Dedifferentiated amniotic fluid mesenchymal stem cell (primary cell): ENCODE results near the gene OPA3.

Experiments used
- DNase-seq: peaks from one replicate; pipeline ENCODE4 v3.0.0-alpha.2; 2016; ENCODE audit errors: extremely low spot score

The OPA3 gene

DNA sequence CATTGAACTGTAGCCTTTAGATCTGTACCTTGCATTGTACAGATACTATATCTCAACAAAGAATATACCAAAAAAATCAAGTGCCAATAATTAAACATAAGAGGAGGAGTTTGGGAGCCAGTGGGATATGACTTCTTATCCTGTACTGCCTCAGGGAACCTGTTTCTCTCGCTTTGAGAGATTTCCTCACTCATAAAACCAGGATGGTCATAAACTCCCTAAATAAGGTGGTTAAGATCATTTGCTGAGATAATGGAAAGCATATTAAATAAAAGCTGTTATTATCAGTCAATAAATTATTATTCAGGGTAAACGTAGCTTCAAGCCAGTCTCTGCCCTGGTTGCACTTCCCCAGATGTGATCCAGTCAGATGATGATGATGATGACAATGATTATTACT, 17.0 kb downstream of the OPA3 start:
- no peak for DNase-seq

DNA sequence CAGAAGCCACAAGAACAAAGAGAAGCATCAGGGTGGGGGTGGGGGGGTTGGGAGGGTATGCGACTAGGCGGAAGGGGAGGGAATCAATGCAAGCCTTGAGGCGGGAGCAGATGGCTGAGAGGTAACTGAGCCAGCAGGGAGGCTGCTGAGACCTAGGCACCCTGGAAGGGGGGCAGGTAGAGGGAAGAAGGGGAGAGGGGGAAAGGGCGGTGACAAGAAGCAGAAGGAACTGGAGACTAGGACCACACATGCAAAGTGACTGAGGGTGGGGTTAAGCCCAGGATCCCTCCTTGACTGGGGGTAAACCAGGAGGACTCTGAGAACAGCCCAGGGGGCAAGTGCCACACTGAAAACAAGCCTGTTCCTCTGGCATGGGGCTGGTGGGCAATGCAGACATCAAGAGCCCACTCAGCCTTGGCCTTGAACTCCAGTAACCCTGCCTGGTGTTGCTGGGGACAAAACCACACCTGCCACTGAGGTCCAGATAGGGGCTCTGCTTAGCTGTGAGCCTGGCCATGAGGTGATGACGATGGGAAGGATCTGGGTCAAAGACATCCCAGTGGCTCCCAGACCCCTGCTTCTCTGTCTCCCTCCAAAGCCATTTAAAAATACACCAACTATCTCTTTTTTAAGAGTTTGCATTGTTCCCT, 20.3 kb downstream of the OPA3 start:
- no peak for DNase-seq

DNA sequence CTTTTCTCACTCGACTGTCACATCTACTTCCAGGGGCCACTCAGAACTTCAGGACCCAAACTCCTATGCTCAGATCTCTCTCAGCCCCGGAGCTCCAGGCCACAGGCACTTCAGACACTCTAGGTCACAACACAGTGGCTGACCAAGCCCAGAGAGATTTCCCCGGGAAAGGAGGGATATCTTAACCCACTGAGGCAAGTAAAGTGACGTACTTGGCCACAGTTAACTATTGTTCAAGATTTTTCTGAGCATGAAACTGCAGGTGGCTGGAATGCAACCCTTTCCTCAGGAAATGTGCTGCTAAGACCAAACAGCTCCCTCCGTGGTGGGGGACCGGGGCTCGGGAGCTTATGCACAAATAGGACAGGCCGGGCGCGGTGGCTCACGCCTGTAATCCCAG, 23.9 kb downstream of the OPA3 start:
- no peak for DNase-seq

DNA sequence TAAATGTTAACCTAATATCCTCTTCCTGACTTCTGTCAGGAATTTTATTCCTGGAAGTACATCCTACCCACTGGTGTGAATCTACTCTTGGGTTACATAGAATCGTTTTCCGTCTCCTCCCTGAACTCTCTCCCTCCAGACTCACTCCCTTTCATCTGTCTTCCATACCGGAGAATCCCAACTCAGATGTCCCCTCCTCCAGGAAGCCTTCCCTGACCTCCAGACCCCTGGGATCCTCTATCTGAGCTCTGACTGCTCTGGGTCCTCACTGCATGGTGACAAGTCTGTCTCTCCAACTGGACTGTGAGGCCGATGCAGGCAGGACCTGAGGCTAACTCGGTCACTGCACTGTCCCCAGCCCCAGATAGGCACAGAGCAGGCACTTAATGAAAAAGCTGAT, 24.6 kb downstream of the OPA3 start:
- DNase-seq = no peak

DNA sequence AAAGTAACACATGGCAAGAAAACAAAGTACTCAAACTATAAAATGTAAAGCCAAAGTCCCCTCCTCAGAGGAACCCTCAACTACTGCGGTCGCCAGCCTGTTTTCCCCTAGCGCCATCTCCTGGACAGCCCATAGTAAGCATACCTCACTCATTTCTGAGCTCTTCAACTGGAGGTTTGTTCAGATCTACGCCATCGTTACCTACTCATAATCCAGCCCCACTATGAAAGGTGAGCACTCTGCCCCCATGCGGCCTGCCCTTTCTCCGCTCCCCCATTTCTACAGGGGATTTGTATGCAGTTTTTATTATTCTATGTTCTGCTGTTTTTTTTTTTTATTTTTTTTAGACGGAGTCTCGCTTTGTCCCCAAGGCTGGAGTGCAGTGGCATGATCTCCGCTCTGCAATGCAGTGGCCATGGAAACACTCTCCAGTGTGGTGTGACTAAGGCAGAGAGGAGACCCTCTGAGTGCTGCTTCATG, 26.2 kb downstream of the OPA3 start:
- no peak for DNase-seq

DNA sequence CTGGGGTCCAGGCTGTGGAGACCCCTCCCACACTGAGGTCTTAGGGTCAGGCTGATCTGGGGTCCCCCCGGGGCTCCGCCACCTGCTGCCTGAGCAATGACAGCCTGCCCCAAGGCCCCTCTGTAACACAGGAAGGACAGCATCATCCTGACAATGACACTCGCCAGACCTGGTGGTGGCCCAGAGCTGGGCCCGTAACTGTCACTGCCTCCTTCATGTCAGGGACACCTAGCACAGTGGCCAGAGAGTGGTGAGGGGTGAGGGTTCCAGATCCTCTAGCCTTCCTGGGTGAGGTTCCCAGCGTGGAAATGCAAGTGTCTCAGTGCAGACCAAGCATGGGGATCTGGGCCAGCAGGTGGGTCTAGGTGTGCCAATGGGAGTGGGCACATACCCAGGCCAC, 27.8 kb downstream of the OPA3 start:
- DNase-seq = no peak

DNA sequence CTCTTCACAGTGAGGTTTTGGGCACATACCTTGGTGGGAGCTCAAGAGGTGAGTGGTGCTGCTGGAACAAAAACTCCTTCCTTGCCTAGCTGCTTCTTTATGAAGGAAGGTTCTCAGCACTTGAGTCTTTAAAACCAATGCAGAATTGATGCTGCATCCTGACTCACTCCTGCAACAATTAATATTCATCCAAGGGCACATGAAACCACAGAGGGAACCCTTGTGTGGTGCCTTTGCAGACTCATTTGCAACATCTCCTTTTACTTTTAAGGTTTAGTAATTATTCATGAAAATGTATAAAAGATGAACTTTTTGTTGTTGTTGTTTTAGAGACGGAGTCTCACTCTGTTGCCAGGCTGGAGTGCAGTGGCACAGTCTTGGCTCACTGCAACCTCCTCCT, 30.1 kb downstream of the OPA3 start:
- DNase-seq = no peak

DNA sequence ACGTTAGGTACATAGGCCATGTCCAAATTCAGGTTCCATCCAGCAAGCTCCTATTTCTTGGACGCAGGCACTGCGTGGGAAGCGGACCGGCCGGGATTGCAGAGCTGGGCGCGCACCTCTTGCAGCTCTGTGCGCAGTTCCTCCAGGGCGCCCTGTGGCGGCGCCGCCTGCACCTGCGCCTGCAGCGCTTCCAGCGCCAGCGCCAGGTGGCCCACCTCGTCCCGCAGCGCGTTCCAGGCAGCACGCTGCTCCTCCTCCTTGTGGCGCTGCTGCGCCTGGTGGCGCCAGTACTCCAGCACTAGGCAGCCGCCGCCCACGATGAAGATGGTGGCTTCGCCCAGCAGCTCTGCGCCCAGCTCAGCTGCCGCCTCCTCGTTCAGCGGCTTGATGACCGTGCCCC, 31.1 kb downstream of the OPA3 start:
- no peak for DNase-seq

DNA sequence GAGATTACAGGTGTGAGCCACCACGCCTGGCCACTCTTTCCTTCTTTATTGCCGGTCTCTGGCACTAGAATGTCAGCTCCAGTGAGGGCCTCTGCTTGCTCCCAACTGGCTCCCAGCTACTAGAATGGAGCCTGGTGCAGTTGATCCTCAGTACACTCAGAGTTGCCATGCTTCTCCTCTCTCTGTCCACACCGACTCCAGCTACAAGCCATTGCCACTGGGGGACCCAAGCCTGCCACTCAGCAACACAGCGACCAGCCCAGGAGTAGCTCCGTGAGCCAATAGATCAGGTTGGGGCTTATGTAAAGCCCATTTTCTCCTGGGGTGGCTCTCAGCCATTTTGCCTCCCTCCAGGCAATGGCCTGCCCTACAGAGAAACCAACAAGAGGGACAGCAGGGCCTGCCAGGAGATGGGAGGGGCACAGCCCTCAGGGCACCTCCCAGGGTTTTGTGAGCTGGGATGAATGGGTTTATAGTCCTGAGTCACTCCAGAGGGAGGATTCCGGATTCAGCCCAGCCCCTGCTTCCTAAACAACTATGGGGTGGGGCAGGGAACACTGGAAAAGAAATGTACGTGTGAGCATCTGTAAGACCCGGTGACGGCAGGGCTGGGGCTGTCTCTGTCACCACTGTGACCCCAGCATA, 36.5 kb downstream of the OPA3 start:
- peak; percentile 66 for DNase-seq

DNA sequence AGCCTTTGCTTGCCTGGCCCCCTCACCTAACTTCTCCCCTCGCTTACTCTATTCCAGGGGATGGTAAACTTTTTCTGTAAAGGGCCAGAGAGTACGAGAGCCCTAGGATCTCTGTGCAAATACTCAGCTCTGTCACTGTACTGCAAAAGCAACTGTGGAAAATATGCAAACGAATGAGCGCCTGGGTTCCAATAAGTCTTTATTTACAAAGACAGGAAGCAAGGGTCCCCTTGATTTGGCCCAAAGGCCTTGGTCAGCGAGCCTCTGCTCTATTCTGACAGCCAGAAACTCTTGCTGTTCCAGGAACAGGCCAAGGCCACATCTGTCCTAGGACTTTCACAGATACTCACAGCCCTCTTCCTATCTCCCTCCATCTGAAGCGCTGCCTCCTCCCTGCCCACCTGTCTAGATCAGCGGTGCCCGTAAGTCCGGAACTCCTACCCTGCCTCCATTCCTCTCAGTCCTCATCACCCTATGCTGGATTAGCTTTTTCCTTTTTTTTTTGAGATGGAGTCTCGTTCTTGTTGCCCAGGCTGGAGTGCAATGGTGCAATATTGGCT, 37.3 kb downstream of the OPA3 start:
- DNase-seq = no peak

DNA sequence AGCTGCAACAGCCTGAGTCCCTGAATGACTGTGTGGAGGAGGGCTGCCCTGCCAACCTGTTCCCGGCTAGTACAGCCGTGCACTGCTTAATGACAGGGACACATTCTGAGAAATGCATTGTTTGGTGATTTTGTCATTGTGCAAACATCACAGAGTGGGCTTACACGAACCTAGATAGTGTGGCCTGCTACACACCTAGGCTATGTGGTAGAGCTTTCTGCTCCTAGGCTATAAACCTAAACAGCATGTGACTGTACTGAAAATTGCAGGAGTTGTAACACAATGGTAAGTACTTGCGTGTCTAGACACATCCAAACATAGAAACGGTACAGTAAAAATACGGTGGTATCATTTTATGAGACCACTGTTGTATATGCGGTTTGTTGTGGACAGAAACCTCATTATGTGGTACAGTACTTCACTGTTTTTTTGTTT, 42.4 kb downstream of the OPA3 start:
- DNase-seq = no peak

DNA sequence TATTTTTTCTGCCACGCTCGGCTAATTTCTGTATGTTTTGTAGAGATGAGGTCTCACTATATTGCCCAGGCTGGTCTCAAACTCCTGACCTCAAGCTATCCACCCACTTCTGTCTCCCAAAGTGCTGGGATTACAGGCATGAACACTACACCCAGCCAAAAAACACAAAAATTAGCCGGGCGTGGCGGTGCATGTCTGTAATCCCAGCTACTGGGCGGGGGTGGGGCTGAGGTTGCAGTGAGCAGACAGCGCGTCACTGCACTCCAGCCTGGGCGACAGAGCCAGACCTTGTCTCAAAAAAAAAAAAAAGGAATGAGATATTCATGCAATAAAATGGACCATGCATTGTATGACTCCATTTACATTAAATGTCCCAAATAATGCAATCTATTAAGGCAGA, 45.1 kb downstream of the OPA3 start:
- no peak for DNase-seq

DNA sequence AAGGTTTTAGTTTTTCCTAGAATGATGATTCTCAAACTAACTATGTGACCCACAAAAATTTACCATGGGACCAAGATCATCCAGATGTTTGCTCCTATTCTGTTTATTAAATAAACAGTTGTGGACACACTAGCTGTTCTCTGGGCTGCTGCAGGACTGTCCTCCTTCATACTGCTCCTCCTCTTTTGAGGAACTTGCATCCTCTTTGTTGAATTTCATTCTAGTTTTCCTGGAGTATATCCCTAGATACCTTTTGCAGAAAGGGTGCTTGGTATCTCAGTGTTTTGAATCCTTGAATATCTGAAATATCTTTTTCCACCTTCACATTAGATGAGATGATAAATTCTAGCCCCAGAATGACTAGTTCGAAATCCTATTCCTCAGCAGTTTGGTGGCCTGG, 53.3 kb downstream of the OPA3 start:
- DNase-seq = no peak

DNA sequence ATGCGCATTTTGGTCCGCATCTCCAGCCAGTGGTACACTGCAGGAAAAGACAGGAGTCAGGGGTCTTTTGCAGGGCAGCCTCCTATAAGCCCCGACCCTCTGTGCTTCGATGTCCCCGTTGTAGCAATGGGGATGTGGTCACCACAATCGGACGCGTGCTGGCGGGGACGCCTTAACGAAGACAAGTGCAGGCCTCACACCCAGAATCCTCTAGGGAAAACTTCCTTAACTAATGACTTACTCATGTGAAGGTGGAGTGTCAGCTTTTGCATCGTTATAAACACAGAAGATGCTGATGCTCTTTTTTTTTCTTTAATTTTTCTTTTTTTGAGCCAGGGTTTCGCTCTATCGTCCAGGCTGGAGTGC, 55.2 kb downstream of the OPA3 start:
- no peak for DNase-seq

DNA sequence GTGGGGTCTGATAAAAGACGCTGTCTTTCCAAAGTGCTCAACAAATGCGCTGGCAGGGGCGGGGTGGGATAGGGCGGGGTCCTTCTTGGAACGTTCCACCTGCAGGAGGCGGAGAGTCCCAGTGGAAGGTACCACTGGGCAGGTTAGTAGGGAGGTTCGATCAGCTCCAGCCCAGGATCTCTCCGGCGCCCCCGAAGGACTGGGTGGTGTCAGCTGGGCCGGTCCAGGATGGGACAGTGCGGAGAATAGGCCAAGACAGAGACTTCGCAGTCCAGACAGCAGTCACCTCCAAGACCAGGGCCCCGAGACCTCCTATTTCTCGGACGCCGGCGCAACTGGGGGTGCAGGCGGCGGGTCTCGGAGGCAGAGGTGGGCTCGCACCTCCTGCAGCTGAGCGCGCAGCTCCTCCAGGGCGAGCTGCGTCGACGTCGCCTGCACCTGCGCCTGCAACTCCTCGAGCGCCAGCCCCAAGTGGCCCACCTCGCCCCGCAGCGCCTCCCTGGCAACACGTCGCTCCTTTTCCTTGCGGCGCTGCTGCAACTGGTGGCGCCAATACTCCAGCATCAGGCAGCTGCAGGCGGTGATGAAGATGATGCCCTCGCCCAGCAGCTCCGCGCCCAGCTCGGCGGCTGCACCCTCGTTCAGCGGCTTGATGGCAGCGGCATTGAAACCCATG, 55.7 kb downstream of the OPA3 start:
- no peak for DNase-seq

DNA sequence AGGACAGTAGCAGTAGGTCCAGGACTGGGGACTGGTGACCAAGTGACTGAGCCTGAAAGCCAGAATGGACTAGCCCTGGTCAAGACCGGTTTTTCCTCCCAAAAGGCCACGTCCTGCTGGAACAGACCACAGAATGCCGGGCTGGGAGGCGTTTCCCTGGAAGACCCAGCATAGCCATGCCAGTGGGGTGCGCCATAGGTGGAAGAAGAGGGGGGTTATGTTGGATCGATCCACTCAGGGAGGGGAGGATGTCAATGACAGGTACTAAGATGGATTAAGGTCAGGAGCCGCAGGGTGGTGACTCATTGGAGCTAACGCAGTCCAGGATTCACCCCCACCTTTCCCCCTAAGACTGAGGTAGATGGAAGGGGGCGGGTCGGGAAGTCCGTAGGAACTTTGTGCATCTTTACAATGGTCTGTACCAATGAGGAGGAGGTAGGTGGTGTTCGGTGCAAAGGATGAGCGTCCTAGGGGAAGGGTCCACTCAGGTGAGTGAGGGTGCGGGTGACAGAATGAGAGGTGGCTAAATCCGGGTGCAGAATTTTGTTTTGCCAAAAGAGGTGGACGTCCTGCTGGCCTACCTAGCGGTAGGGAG, 56.4 kb downstream of the OPA3 start:
- DNase-seq = no peak

DNA sequence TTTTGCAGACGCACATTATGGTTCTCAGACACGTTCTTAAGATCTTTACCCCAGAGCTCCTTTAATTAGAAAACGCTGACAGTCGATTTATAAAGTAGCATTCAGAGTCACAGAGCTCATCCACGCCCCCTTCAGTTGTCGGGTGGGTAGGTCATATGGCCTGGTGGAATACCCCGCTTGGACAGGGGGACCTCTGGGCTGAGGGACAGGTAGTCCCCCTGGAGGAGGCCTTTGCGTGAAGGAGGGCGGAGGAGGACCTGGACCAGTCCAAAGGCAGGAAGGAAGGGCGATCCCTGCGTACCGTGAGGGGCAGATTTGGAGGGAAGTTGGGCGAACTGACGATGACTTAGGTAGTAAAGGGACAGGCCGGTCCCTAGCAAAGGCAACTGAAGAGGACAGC, 56.9 kb downstream of the OPA3 start:
- no peak for DNase-seq

DNA sequence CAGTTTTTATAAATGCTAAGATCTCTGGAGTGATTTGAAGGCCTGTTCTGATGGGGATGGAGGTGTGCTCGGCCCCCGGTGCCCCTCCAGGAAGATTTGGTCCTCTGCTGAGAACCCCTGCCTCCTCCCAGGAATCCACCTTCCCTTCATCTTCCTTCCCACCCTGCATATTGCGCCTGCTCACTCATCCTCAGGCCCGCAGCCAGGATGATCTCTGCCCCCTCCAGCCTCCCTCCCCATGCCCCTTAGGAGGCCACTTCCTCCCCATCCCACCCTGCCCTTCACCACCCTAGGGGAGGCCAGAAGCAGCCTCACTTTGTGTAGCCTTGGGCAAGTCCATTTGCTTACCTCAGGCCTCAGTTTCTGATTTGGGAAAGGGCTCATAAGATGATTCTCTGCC, 57.6 kb downstream of the OPA3 start:
- no peak for DNase-seq

DNA sequence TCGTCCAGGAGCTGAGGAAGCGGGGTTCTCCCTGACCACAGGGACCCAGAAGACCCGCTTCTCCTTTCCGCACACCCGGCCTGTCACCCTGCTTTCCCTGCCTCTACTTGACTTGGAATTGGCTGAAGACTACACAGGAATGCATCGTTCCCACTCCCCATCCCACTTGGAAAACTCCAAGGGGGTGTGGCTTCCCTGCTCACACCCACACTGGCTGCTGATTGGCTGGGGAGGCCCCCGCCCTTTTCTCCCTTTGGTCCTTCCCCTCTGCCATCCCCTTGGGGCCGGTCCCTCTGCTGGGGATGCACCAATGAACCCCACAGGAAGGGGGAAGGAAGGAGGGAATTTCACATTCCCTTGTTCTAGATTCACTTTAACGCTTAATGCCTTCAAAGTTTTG, 58.5 kb downstream of the OPA3 start:
- no peak for DNase-seq

DNA sequence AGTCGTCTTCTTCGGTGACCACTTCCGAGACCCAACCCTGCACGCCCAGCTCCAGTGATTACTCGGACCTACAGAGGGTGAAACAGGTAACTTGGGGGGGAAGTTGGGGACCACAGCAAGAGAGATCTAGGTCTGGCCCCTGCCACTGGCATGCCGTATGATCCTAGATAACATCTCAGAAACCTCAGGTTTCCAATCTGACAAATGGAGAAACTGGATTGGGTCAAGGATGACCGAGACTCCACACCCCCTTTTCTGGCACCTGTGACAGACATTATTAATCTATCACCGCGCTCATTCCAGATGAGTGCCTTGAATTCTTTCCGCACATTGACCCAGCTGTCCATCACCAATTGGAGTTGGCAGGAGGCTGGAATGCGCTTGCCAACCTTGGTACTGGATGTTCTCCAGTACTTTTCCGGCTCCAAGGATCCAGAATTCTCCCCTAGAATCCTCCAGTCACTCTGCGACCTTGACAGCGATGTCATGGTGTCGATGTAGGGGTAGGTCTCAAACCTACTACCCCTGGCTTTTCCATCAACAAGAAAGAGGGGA, 60.0 kb downstream of the OPA3 start:
- no peak for DNase-seq

DNA sequence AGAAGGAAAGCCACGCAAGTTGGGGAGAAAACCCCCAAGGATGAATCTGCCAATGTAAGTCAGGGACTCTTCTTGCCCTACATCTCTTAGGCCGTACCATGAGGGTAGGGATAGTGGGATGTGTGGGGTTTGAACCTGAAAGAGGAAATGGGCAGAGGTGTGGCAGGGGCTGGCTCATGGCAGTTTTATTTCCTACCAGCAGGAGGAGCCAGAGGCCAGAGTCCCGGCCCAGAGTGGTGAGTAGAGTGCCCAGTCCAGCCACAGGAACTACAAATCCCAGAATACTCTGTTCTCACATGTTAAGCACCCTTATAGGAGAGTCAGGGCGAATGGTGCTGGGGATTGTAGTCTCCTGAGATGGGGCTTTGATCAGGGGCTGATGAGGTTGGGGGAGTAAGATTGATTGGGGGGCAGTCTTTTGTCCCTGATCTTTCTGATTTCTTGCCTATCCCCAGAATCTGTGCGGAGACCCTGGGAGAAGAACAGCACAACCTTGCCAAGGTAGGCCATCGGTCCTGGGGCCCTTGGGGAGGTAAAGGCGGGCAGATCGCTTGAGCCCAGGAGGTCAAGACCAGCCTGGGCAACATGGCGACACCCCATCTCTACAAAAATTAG, 60.9 kb downstream of the OPA3 start:
- peak; percentile 81 for DNase-seq
